Activated naive CD8-positive, alpha-beta T cell treated with anti-CD3 and anti-CD28 coated beads, Interleukin-2, amount 50 U/mL, for 24 hours (primary cell): ENCODE results near the gene PRIM2.
"Not testable (repeated sequence)": the region's sequence is repeated elsewhere in the genome, so short reads cannot be mapped to it uniquely, and the experiment has no call there.

Source experiments
- ATAC-seq: fragments of 150-1000 bp; cut with Tn5 transposase; one replicate; pipeline ENCODE4 v1.10.0; 2021
- DNase-seq: peaks from one replicate; pipeline ENCODE4 v3.0.0; 2021
- H3K27ac Mint-ChIP-seq: one replicate; pipeline ENCODE4 v1.8.0; 2021; ENCODE audit warnings: mild to moderate bottlenecking, mixed read lengths
- H3K27me3 Mint-ChIP-seq: one replicate; pipeline ENCODE4 v1.8.0; 2021; ENCODE audit warnings: mixed read lengths
- H3K36me3 Mint-ChIP-seq: one replicate; pipeline ENCODE4 v1.8.0; 2021; ENCODE audit warnings: low read depth, mixed read lengths
- H3K4me1 Mint-ChIP-seq: one replicate; pipeline ENCODE4 v1.8.0; 2021; ENCODE audit warnings: mixed read lengths
- H3K4me3 Mint-ChIP-seq: one replicate; pipeline ENCODE4 v1.8.0; 2021; ENCODE audit warnings: mild to moderate bottlenecking, moderate library complexity, mixed read lengths
- H3K9me3 Mint-ChIP-seq: one replicate; pipeline ENCODE4 v1.8.0; 2021; ENCODE audit warnings: mixed read lengths

The PRIM2 gene, protein sequence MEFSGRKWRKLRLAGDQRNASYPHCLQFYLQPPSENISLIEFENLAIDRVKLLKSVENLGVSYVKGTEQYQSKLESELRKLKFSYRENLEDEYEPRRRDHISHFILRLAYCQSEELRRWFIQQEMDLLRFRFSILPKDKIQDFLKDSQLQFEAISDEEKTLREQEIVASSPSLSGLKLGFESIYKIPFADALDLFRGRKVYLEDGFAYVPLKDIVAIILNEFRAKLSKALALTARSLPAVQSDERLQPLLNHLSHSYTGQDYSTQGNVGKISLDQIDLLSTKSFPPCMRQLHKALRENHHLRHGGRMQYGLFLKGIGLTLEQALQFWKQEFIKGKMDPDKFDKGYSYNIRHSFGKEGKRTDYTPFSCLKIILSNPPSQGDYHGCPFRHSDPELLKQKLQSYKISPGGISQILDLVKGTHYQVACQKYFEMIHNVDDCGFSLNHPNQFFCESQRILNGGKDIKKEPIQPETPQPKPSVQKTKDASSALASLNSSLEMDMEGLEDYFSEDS

DNA sequence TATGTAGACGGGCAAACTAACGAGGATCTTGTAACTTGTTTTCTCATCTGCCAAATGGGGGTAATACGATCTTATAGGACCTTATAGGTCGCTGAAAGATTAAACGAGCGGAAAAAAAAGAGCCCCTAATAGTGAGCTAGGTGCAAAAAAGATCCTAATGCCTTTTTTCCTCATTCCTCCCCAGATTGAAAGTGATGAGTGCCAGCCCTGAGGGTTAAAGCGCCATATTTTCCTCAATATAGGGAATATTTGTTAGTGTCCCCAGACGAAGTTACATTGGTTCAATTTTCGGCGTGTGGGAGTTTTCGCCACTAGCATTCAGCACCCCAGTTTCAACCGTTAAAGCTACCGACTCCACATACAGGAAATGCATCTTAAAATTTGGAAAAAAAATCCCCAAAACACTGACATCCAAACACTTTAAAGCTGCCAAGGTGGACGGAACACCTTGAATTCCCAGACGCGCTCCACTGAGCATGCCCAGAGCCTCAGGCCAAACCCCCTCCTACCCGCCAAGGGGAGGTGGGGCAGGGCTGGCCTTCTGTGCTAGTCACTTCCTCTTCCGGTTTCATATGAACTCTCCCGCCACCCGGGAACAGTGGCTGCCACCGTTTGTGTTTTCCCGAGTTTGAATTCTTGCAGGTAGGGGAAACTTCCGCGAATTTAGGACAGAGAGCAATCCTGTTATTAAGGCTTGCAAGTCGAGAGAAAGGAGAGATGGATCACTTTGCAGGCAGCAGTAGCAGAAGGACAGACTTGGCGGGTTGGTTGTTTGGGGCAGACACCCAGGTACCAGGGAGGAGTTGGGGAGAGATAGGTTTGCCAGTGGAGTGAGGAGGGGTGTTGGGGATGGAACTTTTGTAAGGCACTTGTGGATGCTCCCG lies at the start of gene PRIM2:
TSS of gene PRIM2 (plus strand) at position 571 of the 884 bp plus-strand sequence. CDS start 816 bp downstream, outside the sequence.
- Mint-ChIP-seq H3K9me3 (no peaks in the 10 kb centered on the region), H3K27ac (peak within 1 kb of the TSS; percentile 98), H3K36me3 (peaks cover 37% of the 10 kb centered on the region), H3K4me3 (peak within 1 kb of the TSS; percentile 100), H3K4me1 (peaks cover 25% of the 10 kb centered on the region), H3K27me3 (no peaks in the 10 kb centered on the region)
- DNase-seq (peak; percentile 85), ATAC-seq (peak; percentile 93)

DNA sequence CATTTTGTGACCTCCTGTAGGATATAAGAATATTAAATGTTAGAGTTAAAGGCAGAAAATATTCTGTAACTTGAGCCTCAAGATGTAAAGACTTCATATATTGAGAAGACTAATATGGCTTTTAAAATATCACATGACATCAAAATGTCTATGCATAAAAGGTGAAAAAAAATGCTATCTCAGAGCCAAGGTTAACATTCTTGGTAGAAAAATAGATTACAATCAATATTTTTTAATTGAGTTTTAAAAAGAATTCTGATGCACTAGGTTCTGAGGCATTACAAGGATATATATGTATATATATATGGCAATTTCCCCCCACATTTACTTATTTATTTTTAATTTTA lies 49.2 kb upstream of the PRIM2 start:
- H3K4me3 Mint-ChIP-seq: no peak overlapping the region
- H3K27ac Mint-ChIP-seq: no peak overlapping the region
- DNase-seq (no peak), ATAC-seq (no peak)
- H3K9me3 Mint-ChIP-seq: no peaks in the 10 kb centered on the region
- peaks cover 27% of the 10 kb centered on the region for H3K4me1 Mint-ChIP-seq
- peaks cover 19% of the 10 kb centered on the region for H3K27me3 Mint-ChIP-seq
- no peaks in the 10 kb centered on the region for H3K36me3 Mint-ChIP-seq

DNA sequence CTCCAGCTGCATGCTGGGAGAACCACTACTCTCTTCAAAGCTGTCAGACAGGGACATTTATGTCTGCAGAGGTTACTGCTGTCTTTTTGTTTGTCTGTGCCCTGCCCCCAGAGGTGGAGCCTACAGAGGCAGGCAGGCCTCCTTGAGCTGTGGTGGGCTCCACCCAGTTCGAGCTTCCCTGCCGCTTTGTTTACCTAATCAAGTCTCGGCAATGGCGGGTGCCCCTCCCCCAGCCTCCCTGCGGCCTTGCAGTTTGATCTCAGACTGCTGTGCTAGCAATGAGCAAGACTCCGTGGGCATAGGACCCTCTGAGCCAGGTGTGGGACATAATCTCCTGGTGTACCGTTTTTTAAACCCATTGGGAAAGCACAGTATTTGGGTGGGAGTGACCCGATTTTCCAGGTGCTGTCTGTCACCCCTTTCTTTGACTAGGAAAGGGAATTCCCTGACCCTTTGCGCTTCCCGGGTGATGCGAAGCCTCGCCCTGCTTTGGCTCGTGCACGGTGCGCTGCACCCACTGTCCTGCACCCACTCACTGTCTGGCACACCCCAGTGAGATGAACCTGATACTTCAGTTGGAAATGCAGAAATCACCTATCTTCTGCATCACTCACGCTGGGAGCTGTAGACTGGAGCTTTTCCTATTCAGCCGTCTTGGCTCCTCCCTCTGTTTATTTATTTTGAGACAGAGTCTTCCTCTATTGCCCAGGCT lies 43.2 kb upstream of the PRIM2 start:
- not testable (repeated sequence) for ATAC-seq, H3K4me3 Mint-ChIP-seq, H3K36me3 Mint-ChIP-seq, H3K4me1 Mint-ChIP-seq, H3K9me3 Mint-ChIP-seq, DNase-seq, H3K27ac Mint-ChIP-seq
- peaks cover 11% of the 10 kb centered on the region for H3K27me3 Mint-ChIP-seq

DNA sequence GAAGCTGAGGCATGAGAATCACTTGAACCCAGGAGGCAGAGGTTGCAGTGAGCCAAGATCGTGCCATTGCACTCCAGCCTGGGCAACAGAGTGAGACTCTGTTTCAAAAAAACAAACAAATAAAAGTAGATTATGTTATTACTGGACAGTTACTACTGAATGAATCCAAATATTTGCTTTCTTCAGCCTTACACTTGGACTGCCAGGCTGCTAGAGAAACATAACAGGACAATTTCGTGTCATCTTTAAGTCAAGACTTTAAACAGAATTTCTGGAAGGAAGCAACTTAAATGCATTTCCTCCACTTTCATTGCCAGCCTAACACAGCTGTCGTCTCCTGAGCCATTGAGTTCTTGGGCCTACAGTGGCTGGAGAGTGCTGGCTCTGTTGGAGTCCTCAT lies 42.0 kb upstream of the PRIM2 start:
- H3K27ac Mint-ChIP-seq: no peak overlapping the region
- DNase-seq: no peak
- H3K36me3 Mint-ChIP-seq: no peaks in the 10 kb centered on the region
- no peaks in the 10 kb centered on the region for H3K4me1 Mint-ChIP-seq
- ATAC-seq: no peak
- no peaks in the 10 kb centered on the region for H3K9me3 Mint-ChIP-seq
- no peak overlapping the region for H3K4me3 Mint-ChIP-seq
- H3K27me3 Mint-ChIP-seq: peaks cover 17% of the 10 kb centered on the region

DNA sequence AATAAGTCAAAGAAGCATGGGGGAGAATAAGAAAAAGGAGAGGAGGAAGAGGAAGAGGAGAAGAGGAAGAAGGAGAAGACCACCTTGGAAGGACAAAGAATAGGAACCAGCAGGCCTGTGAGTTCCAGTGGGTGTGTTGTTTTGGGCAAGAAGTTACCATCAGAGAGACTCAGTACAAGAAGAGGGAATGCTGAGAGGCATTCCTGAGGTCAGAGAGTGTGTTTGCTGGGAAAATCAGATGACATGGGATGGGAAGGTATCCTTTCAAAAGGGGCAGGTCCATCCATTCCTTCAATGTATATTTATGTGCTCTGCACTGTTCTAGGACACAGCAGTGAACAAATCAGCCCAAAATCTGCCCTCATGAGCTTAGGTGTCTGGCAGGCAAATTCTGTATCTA lies 40.5 kb upstream of the PRIM2 start:
- Mint-ChIP-seq H3K27me3 (peaks cover 14% of the 10 kb centered on the region), H3K27ac (no peak overlapping the region), H3K9me3 (no peaks in the 10 kb centered on the region), H3K36me3 (no peaks in the 10 kb centered on the region), H3K4me1 (no peaks in the 10 kb centered on the region), H3K4me3 (no peak overlapping the region)
- DNase-seq (no peak), ATAC-seq (no peak)

DNA sequence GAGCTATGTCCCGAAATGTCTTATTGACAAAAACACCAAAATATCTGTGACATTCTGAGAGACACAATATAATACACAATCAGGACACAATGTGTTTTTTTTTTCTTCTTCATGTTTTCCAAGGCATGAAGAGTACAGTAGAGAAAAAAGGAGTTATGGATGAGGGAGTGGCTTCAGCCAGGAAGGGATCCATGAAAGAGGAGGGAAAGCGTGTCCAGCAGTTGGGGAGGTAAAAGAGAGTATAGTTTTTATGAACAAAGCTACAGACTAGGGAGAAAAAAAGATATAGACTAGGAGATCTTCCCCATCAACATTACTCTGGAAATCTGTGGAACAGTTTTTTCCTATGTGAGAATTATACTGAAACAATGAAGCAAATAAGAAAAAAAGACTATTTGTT lies 38.9 kb upstream of the PRIM2 start:
- no peak overlapping the region for H3K4me3 Mint-ChIP-seq
- H3K27me3 Mint-ChIP-seq: peaks cover 10% of the 10 kb centered on the region
- ATAC-seq (no peak), DNase-seq (no peak)
- no peak overlapping the region for H3K27ac Mint-ChIP-seq
- H3K36me3 Mint-ChIP-seq: no peaks in the 10 kb centered on the region
- H3K9me3 Mint-ChIP-seq: no peaks in the 10 kb centered on the region
- H3K4me1 Mint-ChIP-seq: no peaks in the 10 kb centered on the region

DNA sequence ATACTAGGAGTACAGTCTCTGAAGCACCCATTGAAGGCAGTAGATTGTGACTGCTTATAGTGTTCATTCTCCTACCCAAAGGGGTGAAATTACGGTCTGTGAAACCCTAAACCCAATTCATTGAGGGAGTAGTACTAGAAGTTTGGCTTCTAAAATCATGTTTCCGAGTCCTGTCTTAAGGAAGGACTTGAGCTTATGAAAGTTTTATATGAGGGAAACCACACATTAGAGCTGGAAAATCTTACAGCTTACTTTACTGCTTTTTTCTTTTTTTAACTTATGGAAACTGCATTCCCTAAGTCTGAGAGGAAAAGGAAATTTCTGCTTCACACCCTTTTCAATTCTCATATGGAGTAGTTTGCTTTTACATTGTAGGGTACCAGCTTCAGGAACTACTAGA lies 38.4 kb upstream of the PRIM2 start:
- peaks cover 7% of the 10 kb centered on the region for H3K27me3 Mint-ChIP-seq
- no peak for ATAC-seq

DNA sequence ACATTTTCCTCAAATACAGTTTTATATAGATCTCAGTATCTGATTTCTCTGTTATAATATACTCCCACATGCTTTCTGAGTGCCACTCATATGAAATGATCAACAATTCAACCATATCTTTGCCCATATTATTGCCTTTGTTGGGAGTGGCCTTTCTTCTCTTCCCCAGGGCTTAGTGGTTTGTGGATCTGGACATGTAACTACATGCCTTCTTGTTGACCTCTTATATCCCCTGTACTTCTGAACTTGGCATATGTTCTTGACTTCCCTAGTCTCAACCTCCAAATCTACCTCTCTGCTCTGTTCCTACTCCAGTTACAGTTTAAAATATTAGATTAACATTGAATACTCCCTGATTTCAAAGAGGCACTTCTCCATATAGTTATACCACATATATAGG lies 34.3 kb upstream of the PRIM2 start:
- ATAC-seq: no peak

More for the DNA sequence above, 38.4 kb upstream of the PRIM2 start:
- no peak overlapping the region for H3K27ac Mint-ChIP-seq
- no peaks in the 10 kb centered on the region for H3K4me1 Mint-ChIP-seq
- H3K9me3 Mint-ChIP-seq: no peaks in the 10 kb centered on the region
- DNase-seq: no peak
- no peak overlapping the region for H3K4me3 Mint-ChIP-seq
- H3K36me3 Mint-ChIP-seq: no peaks in the 10 kb centered on the region

DNA sequence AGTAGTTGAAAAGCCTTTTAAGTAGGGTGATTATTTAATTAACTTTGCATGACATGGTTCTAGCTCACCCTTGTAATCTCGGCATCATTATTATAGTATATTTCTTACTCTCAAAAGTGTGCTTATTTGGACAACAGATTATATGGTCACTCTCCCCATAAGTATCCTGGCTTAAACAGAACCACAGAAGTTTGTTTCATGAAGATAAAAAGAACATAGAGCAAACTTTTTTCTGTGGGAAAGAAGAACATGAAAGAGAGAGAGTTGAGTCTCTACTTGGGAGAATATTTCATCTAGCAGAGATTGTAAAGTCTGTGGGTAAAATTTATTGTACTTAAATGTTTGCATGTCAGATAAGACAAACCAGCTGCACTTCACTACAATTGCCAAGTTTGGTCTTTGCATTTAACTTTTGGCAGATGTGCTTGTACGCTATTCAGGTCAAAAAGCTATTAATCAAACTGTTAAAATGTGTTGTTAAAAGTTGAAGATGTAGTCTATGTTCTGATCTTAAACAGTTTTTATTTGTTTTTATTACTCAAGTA lies 33.4 kb upstream of the PRIM2 start:
- no peak overlapping the region for H3K27ac Mint-ChIP-seq
- H3K36me3 Mint-ChIP-seq: no peaks in the 10 kb centered on the region

More for the DNA sequence above, 34.3 kb upstream of the PRIM2 start:
- H3K4me1 Mint-ChIP-seq: no peaks in the 10 kb centered on the region
- H3K36me3 Mint-ChIP-seq: no peaks in the 10 kb centered on the region
- no peak for DNase-seq
- H3K27ac Mint-ChIP-seq: no peak overlapping the region
- H3K9me3 Mint-ChIP-seq: no peaks in the 10 kb centered on the region
- peaks cover 29% of the 10 kb centered on the region for H3K27me3 Mint-ChIP-seq
- H3K4me3 Mint-ChIP-seq: no peak overlapping the region

DNA sequence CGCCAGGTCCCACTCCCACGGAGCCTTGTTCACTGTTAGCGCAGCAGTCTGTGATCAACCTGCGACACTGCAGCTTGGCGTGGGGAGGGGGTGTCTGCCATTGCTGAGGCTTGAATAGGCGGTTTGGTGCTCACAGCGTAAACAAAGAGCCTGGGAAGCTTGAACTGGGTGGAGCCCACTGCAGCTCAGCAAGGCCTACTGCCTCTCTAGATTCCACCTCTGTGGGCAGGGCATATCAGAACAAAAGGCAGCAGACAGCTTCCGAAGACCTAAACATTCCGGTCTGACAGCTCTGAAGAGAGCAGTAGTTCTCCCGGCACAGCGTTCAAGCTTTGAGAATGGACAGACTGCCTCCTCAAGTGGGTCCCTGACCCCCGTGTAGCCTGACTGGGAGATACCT lies 29.3 kb upstream of the PRIM2 start:
- ATAC-seq, H3K36me3 Mint-ChIP-seq, H3K4me1 Mint-ChIP-seq, H3K27ac Mint-ChIP-seq, H3K4me3 Mint-ChIP-seq, H3K9me3 Mint-ChIP-seq, DNase-seq: not testable (repeated sequence)
- peaks cover 35% of the 10 kb centered on the region for H3K27me3 Mint-ChIP-seq

More for the DNA sequence above, 33.4 kb upstream of the PRIM2 start:
- DNase-seq (no peak), ATAC-seq (no peak)
- no peaks in the 10 kb centered on the region for H3K9me3 Mint-ChIP-seq
- H3K4me3 Mint-ChIP-seq: no peak overlapping the region
- H3K27me3 Mint-ChIP-seq: peaks cover 30% of the 10 kb centered on the region
- no peaks in the 10 kb centered on the region for H3K4me1 Mint-ChIP-seq

DNA sequence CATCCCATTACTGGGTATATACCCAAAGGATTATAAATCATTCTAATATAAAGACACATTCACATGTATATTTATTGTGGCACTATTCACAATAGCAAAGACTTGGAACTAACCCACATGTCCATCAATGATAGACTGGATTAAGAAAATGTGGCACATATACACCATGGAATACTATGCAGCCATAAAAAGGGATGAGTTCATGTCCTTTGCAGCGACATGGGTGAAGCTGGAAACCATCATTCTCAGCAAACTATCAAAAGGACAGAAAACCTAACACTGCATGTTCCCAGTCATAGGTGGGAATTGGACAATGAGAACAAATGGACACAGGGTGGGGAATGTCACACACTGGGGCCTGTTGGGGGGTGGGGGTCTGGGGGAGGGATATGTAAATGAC lies 24.0 kb upstream of the PRIM2 start:
- not testable (repeated sequence) for H3K4me1 Mint-ChIP-seq, H3K4me3 Mint-ChIP-seq, ATAC-seq, H3K9me3 Mint-ChIP-seq, H3K36me3 Mint-ChIP-seq, H3K27ac Mint-ChIP-seq, DNase-seq
- H3K27me3 Mint-ChIP-seq: peaks cover 14% of the 10 kb centered on the region

DNA sequence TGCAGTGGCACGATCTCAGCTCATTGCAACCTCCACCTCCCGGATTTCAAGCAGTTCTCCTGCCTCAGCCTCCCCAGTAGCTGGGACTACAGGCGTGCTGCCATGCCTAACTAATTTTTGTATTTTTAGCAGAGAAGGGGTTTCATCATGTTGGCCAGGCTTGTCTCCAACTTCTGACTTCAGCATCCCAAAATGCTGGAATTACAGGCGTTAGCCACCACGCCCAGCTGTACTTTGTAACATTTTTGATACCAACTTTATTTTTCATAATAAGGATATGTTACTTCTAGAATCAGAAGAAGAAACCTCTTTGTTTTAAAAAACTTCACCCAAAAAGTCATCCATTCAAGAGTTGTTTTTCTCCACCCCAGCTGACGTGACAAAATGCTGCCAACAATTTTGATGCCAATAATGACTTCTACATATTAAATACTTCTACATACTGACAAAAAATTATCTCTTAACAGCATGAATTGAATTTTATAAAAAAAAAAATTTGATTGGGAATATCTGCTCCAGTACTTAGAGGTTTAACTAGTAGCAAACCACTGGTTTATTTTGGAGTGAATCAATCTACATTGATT lies 22.5 kb upstream of the PRIM2 start:
- DNase-seq (no peak), ATAC-seq (no peak)
- no peak overlapping the region for H3K27ac Mint-ChIP-seq
- H3K4me3 Mint-ChIP-seq: no peak overlapping the region
- H3K4me1 Mint-ChIP-seq: no peaks in the 10 kb centered on the region
- peaks cover 9% of the 10 kb centered on the region for H3K27me3 Mint-ChIP-seq
- H3K36me3 Mint-ChIP-seq: no peaks in the 10 kb centered on the region
- H3K9me3 Mint-ChIP-seq: no peaks in the 10 kb centered on the region

DNA sequence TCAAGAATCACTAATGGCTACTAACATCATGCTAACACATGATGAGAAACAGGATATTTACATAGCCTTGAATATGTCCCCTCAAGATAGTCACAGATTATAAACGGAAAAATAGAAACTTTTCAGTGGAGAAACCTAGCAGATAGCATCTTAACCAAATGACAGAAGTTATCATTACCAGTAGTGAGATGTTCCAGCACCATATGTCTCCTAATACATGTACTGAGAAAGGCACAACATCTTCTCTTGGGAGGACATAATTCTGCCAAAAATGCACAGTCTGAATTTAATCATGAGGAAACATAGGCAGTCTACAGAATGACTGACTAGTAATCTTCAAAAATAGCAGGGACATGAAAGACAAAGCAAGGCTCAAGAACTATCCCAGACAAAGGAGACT lies 19.9 kb upstream of the PRIM2 start:
- no peak for DNase-seq
- no peak for ATAC-seq
- H3K4me3 Mint-ChIP-seq: no peak overlapping the region
- H3K36me3 Mint-ChIP-seq: no peaks in the 10 kb centered on the region
- peaks cover 2% of the 10 kb centered on the region for H3K27me3 Mint-ChIP-seq
- H3K9me3 Mint-ChIP-seq: no peaks in the 10 kb centered on the region
- H3K4me1 Mint-ChIP-seq: no peaks in the 10 kb centered on the region
- no peak overlapping the region for H3K27ac Mint-ChIP-seq

DNA sequence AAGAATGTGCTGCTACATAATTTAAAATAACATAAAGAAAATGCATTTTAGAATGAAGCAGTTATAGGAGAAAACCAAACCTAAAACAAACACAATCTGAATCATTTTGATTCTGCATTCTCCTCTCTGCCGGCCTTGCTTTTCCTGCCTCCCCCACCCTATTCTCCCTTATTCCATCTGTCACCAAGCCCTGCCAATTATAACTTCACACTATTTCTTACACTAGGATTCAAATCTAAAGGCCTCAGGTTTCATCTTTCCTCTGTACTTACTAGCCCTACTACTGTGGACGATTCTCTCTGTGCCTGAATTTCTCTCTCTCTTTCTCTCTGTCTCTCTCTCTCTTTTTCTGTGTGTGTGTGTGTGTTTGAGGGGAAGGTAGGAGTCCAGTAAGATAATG lies 18.7 kb upstream of the PRIM2 start:
- no peaks in the 10 kb centered on the region for H3K27me3 Mint-ChIP-seq
- H3K27ac Mint-ChIP-seq: no peak overlapping the region
- DNase-seq (no peak), ATAC-seq (no peak)
- H3K36me3 Mint-ChIP-seq: no peaks in the 10 kb centered on the region
- H3K9me3 Mint-ChIP-seq: no peaks in the 10 kb centered on the region
- H3K4me3 Mint-ChIP-seq: no peak overlapping the region
- no peaks in the 10 kb centered on the region for H3K4me1 Mint-ChIP-seq
